MG63 (cell line): ENCODE data around the gene MXRA8. TPM values are rescaled to one million over a fixed set of nuclear protein-coding genes. Genes with fewer than 3 reads are reported as not detected.
"Not testable (repeated sequence)": the region's sequence is repeated elsewhere in the genome, so short reads cannot be mapped to it uniquely, and the experiment has no call there.

Experiments
- DNase-seq: peaks from one replicate; pipeline ENCODE4 v3.0.0-alpha.2; 2020
- H3K27me3 ChIP-seq: fragments of 250-450 bp; sonication (Bioruptor Pico); 2 replicates; pipeline ENCODE4 v1.5.1; 2020; ENCODE audit warnings: mild to moderate bottlenecking, moderate library complexity
- H3K36me3 ChIP-seq: fragments of 250-450 bp; sonication (Bioruptor Pico); 2 replicates; pipeline ENCODE4 v1.5.1; 2020; ENCODE audit warnings: mild to moderate bottlenecking, moderate library complexity
- H3K4me3 ChIP-seq: fragments of 250-450 bp; sonication (Bioruptor Pico); 2 replicates; pipeline ENCODE4 v1.5.1; 2020; ENCODE audit warnings: mild to moderate bottlenecking, moderate library complexity
- H3K9me3 ChIP-seq: fragments of 250-450 bp; sonication (Bioruptor Pico); 2 replicates; pipeline ENCODE4 v1.5.1; 2020; ENCODE audit warnings: mild to moderate bottlenecking, moderate library complexity
- total RNA-seq: library from RNA; depleted of rRNA; stranded (reverse); fragments of >200 nt; shearing (Covaris generic); gene quantifications from 2 replicates; pipeline ENCODE4 v1.2.3, GENCODE V29; 2014; ENCODE audit warnings: low replicate concordance; rRNA removed

The MXRA8 gene, protein sequence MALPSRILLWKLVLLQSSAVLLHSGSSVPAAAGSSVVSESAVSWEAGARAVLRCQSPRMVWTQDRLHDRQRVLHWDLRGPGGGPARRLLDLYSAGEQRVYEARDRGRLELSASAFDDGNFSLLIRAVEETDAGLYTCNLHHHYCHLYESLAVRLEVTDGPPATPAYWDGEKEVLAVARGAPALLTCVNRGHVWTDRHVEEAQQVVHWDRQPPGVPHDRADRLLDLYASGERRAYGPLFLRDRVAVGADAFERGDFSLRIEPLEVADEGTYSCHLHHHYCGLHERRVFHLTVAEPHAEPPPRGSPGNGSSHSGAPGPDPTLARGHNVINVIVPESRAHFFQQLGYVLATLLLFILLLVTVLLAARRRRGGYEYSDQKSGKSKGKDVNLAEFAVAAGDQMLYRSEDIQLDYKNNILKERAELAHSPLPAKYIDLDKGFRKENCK
- total RNA-seq, result 259 and 316 TPM in 2 replicates

- no peaks in the 10 kb centered on the region for H3K9me3 ChIP-seq
- DNase-seq, result peak; percentile 99
- H3K27me3 ChIP-seq, result no peaks in the 10 kb centered on the region
- H3K4me3 ChIP-seq, result peak within 1 kb of the TSS; percentile 91
- H3K36me3 ChIP-seq, result peaks cover 14% of the 10 kb centered on the region
Measured at GRCh38 chr1:1358433-1359271, at the start of gene MXRA8. Gene MXRA8, minus strand, starts transcription at chr1:1358555. Its CDS starts 51 bp downstream, at chr1:1358504.

- DNase-seq, result no peak
- Histone ChIP-seq H3K36me3 (peaks cover 61% of the 10 kb centered on the region), H3K4me3 (peak overlapping the region; percentile 100), H3K9me3 (no peaks in the 10 kb centered on the region), H3K27me3 (no peaks in the 10 kb centered on the region)
Measured at GRCh38 chr1:1407636-1408318, 49.4 kb upstream of the MXRA8 start.

GRCh38 chr1:1406821-1407635 is 48.7 kb upstream of the MXRA8 start, which contains the start of gene MRPL20:
Gene MRPL20, minus strand, starts transcription at chr1:1407293. Its CDS starts 76 bp downstream, at chr1:1407217.
- DNase-seq, result peak; percentile 93
- peaks cover 68% of the 10 kb centered on the region for H3K36me3 ChIP-seq
- H3K27me3 ChIP-seq, result no peaks in the 10 kb centered on the region
- H3K9me3 ChIP-seq, result no peaks in the 10 kb centered on the region
- peak within 1 kb of the TSS; percentile 100 for H3K4me3 ChIP-seq

DNA sequence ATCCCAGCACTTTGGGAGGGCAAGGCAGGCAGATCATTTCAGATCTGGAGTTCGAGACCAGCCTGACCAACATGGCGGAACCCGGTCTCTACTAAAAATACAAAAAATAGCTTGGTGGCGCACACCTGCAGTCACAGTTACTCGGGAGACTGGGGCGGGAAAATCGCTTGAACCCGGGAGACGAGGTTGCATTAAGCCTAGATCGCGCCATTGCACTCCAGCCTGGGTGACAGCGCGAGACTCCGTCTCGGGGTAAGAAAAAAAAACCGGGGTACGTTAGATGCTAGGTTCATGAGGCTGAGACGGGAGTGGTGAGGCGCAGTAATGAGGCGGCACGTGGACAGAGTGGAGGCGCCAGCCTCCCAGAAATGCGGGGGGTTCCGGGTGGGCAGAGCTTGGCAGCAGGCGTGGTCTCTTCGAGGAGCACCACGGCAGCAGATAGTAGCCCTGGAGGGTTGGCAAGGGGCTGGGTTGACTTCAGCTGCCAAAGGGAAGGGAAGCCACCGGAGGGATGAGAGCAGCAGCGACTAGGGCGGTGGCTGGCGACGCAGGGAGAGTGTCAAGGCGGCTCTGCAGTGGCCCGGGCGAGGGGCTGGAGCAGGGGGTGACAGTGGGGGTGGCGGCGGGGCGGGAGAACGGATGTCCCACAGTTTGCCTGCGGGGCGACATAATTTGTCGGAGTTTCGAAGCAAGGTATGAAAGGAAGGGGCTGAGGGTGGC is 47.9 kb upstream of the MXRA8 start:
- Histone ChIP-seq H3K4me3 (peak overlapping the region; percentile 100), H3K27me3 (no peaks in the 10 kb centered on the region), H3K9me3 (no peaks in the 10 kb centered on the region), H3K36me3 (peaks cover 76% of the 10 kb centered on the region)
- DNase-seq, result no peak

DNA sequence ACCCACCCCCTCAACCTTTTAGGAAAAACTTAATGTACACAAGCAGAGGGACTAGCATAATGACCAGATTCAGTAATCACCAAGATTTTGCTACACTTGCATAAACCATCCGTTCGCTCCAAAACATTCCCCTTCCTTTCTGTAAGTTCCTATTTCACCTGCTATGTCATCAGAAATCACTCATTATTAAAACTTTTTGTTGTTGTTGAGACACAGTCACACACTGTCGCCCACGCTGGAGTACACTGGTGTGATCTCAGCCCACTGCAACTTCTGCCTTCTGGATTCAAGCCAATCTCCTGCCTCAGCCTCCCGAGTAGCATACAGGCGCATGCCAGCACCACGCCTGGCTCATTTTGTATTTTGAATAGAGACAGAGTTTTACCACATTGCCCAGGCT is 45.3 kb upstream of the MXRA8 start:
- Histone ChIP-seq H3K36me3 (peaks cover 78% of the 10 kb centered on the region), H3K27me3 (no peaks in the 10 kb centered on the region), H3K9me3 (no peaks in the 10 kb centered on the region), H3K4me3 (no peak overlapping the region)
- DNase-seq, result no peak

DNA sequence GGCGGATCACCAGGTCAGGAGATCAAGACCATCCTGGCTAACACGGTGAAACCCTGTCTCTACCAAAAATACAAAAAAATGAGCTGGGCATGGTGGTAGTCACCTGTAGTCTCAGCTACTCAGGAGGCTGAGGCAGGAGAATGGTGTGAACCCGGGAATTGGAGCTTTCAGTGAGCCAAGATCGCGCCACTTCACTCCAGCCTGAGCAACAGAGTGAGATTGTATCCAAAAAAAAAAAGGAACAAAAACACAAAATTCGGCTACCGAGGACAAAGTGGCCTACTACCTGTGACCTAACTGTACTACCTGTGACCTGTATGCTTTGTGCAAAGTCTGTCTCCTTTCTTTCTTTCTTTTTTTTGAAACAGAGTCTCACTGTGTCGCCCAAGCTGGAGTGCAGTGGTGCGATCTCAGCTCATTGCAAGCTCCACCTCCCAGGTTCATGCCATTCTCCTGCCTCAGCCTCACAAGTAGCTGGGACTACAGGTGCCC is 44.6 kb upstream of the MXRA8 start:
- not testable (repeated sequence) for DNase-seq, H3K9me3 ChIP-seq, H3K27me3 ChIP-seq, H3K4me3 ChIP-seq
- H3K36me3 ChIP-seq, result peaks cover 77% of the 10 kb centered on the region

GRCh38 chr1:1402072-1402900 is 43.9 kb upstream of the MXRA8 start:
- DNase-seq, result peak; percentile 68
- H3K36me3 ChIP-seq, result peaks cover 83% of the 10 kb centered on the region
- no peaks in the 10 kb centered on the region for H3K9me3 ChIP-seq
- H3K27me3 ChIP-seq, result no peaks in the 10 kb centered on the region
- H3K4me3 ChIP-seq, result no peak overlapping the region

- Histone ChIP-seq H3K9me3 (no peaks in the 10 kb centered on the region), H3K4me3 (no peak overlapping the region; the same call in 1 of the 2 replicates), H3K27me3 (no peaks in the 10 kb centered on the region), H3K36me3 (peaks cover 86% of the 10 kb centered on the region)
- DNase-seq, result no peak
Measured at GRCh38 chr1:1401457-1402010, 43.2 kb upstream of the MXRA8 start.

GRCh38 chr1:1400576-1401456 is 42.5 kb upstream of the MXRA8 start:
- Histone ChIP-seq H3K27me3 (no peaks in the 10 kb centered on the region), H3K9me3 (no peaks in the 10 kb centered on the region), H3K4me3 (peak overlapping the region; percentile 93), H3K36me3 (peaks cover 83% of the 10 kb centered on the region)
- no peak for DNase-seq

- Histone ChIP-seq H3K4me3 (peak overlapping the region; percentile 93), H3K36me3 (peaks cover 83% of the 10 kb centered on the region), H3K27me3 (no peaks in the 10 kb centered on the region), H3K9me3 (no peaks in the 10 kb centered on the region)
- DNase-seq, result no peak
Measured at GRCh38 chr1:1399872-1400575, 41.7 kb upstream of the MXRA8 start.

- DNase-seq, result peak; percentile 99
- no peaks in the 10 kb centered on the region for H3K27me3 ChIP-seq
- no peaks in the 10 kb centered on the region for H3K9me3 ChIP-seq
- peak within 1 kb of the TSS; percentile 93 for H3K4me3 ChIP-seq
- H3K36me3 ChIP-seq, result peaks cover 81% of the 10 kb centered on the region
Measured at GRCh38 chr1:1399187-1399871, 41.0 kb upstream of the MXRA8 start, which contains the start of gene CCNL2. Gene CCNL2, minus strand, starts transcription at chr1:1399335. Its CDS starts 29 bp downstream, at chr1:1399306.

DNA sequence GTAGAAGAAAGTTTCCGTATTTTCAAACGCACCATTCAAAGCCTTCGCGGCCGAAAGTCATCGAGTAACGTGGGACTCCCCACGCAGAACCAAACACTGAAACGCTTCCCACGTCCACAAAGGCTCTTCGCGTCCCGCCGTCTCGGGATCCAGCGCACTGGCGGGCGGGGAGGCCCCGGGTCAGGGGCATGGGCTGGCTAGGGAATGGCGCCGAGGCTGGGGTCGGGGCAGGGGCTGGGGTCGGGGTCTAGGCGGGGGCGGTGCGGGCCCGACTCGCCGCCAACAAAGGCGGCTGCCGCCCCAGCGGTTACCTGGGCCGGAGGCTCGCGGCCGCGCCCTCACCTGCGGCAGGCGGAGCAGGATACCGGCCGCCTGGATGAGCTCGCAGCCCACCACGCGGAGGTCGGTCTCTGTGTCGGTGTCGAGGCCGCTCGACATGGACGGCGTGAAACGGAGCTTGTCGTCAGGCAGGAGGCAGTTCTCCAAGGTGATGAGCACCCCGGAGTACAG is 40.4 kb upstream of the MXRA8 start:
- Histone ChIP-seq H3K27me3 (no peaks in the 10 kb centered on the region), H3K36me3 (peaks cover 81% of the 10 kb centered on the region), H3K9me3 (no peaks in the 10 kb centered on the region), H3K4me3 (peak overlapping the region; percentile 93)
- DNase-seq, result no peak
